Measurements from ENCODE around the gene GAB1.

The GAB1 gene

GRCh38 chr4:143367863-143368262 lies 31.2 kb downstream of the GAB1 start:
- no peak overlapping the region for H3K27ac ChIP-seq (ENCODE audit: low read depth in 2 of 2, low read length in 2 of 2)
- peaks cover 6 to 9% of the 10 kb centered on the region in 2 donors for H3K4me1 ChIP-seq (ENCODE audit: control insufficient read depth in 2 of 2, insufficient read depth in 2 of 2, low read length in 2 of 2)
- no peak overlapping the region for H3K4me3 ChIP-seq (ENCODE audit: low read length in 2 of 2)
- no peaks in the 10 kb centered on the region for H3K27me3 ChIP-seq (ENCODE audit: control insufficient read depth in 2 of 2, insufficient read depth in 2 of 2, low read length in 2 of 2)
- no peak overlapping the region for H3K9ac ChIP-seq (ENCODE audit: low read depth in 1 of 2, low read length in 2 of 2)
- no peaks in the 10 kb centered on the region for H3K36me3 ChIP-seq (ENCODE audit: control insufficient read depth in 2 of 2, insufficient read depth in 2 of 2, low read length in 2 of 2)
- H3K9me3 ChIP-seq (ENCODE audit: control insufficient read depth in 2 of 2, low read length in 2 of 2) = no peaks in the 10 kb centered on the region

GRCh38 chr4:143369552-143369951 lies 32.9 kb downstream of the GAB1 start:
- Histone ChIP-seq H3K4me3 (ENCODE audit: low read length in 2 of 2) (no peak overlapping the region), H3K27ac (ENCODE audit: low read depth in 2 of 2, low read length in 2 of 2) (peak overlapping the region in 1 of 2 donors; percentile 36), H3K9ac (ENCODE audit: low read depth in 1 of 2, low read length in 2 of 2) (no peak overlapping the region), H3K9me3 (ENCODE audit: control insufficient read depth in 2 of 2, low read length in 2 of 2) (no peaks in the 10 kb centered on the region), H3K4me1 (ENCODE audit: control insufficient read depth in 2 of 2, insufficient read depth in 2 of 2, low read length in 2 of 2) (peaks cover 7 to 8% of the 10 kb centered on the region in 2 donors), H3K27me3 (ENCODE audit: control insufficient read depth in 2 of 2, insufficient read depth in 2 of 2, low read length in 2 of 2) (no peaks in the 10 kb centered on the region), H3K36me3 (ENCODE audit: control insufficient read depth in 2 of 2, insufficient read depth in 2 of 2, low read length in 2 of 2) (no peaks in the 10 kb centered on the region)

- Histone ChIP-seq H3K27me3 (ENCODE audit: control insufficient read depth in 2 of 2, insufficient read depth in 2 of 2, low read length in 2 of 2) (no peaks in the 10 kb centered on the region), H3K36me3 (ENCODE audit: control insufficient read depth in 2 of 2, insufficient read depth in 2 of 2, low read length in 2 of 2) (no peaks in the 10 kb centered on the region), H3K4me3 (ENCODE audit: low read length in 2 of 2) (no peak overlapping the region), H3K9ac (ENCODE audit: low read depth in 1 of 2, low read length in 2 of 2) (no peak overlapping the region), H3K4me1 (ENCODE audit: control insufficient read depth in 2 of 2, insufficient read depth in 2 of 2, low read length in 2 of 2) (peaks cover 16 to 17% of the 10 kb centered on the region in 2 donors), H3K9me3 (ENCODE audit: control insufficient read depth in 2 of 2, low read length in 2 of 2) (no peaks in the 10 kb centered on the region), H3K27ac (ENCODE audit: low read depth in 2 of 2, low read length in 2 of 2) (no peak overlapping the region)
Measured at GRCh38 chr4:143372093-143372915, 35.6 kb downstream of the GAB1 start.

- no peak overlapping the region for H3K27ac ChIP-seq (ENCODE audit: low read depth in 2 of 2, low read length in 2 of 2)
- H3K9ac ChIP-seq (ENCODE audit: low read depth in 1 of 2, low read length in 2 of 2) = no peak overlapping the region
- H3K4me1 ChIP-seq (ENCODE audit: control insufficient read depth in 2 of 2, insufficient read depth in 2 of 2, low read length in 2 of 2) = peaks cover 16 to 17% of the 10 kb centered on the region in 2 donors
- H3K9me3 ChIP-seq (ENCODE audit: control insufficient read depth in 2 of 2, low read length in 2 of 2) = no peaks in the 10 kb centered on the region
- no peaks in the 10 kb centered on the region for H3K36me3 ChIP-seq (ENCODE audit: control insufficient read depth in 2 of 2, insufficient read depth in 2 of 2, low read length in 2 of 2)
- no peak overlapping the region for H3K4me3 ChIP-seq (ENCODE audit: low read length in 2 of 2)
- H3K27me3 ChIP-seq (ENCODE audit: control insufficient read depth in 2 of 2, insufficient read depth in 2 of 2, low read length in 2 of 2) = no peaks in the 10 kb centered on the region
Measured at GRCh38 chr4:143374255-143374654, 37.6 kb downstream of the GAB1 start.

GRCh38 chr4:143374771-143375170 lies 38.1 kb downstream of the GAB1 start:
- Histone ChIP-seq H3K36me3 (ENCODE audit: control insufficient read depth in 2 of 2, insufficient read depth in 2 of 2, low read length in 2 of 2) (no peaks in the 10 kb centered on the region), H3K27ac (ENCODE audit: low read depth in 2 of 2, low read length in 2 of 2) (no peak overlapping the region), H3K27me3 (ENCODE audit: control insufficient read depth in 2 of 2, insufficient read depth in 2 of 2, low read length in 2 of 2) (no peaks in the 10 kb centered on the region), H3K9ac (ENCODE audit: low read depth in 1 of 2, low read length in 2 of 2) (no peak overlapping the region), H3K4me1 (ENCODE audit: control insufficient read depth in 2 of 2, insufficient read depth in 2 of 2, low read length in 2 of 2) (peaks cover 12 to 16% of the 10 kb centered on the region in 2 donors), H3K9me3 (ENCODE audit: control insufficient read depth in 2 of 2, low read length in 2 of 2) (no peaks in the 10 kb centered on the region), H3K4me3 (ENCODE audit: low read length in 2 of 2) (no peak overlapping the region)

GRCh38 chr4:143375326-143376073 lies 38.8 kb downstream of the GAB1 start:
- Histone ChIP-seq H3K4me3 (ENCODE audit: low read length in 2 of 2) (no peak overlapping the region), H3K36me3 (ENCODE audit: control insufficient read depth in 2 of 2, insufficient read depth in 2 of 2, low read length in 2 of 2) (no peaks in the 10 kb centered on the region), H3K27me3 (ENCODE audit: control insufficient read depth in 2 of 2, insufficient read depth in 2 of 2, low read length in 2 of 2) (no peaks in the 10 kb centered on the region), H3K9ac (ENCODE audit: low read depth in 1 of 2, low read length in 2 of 2) (no peak overlapping the region), H3K9me3 (ENCODE audit: control insufficient read depth in 2 of 2, low read length in 2 of 2) (no peaks in the 10 kb centered on the region), H3K4me1 (ENCODE audit: control insufficient read depth in 2 of 2, insufficient read depth in 2 of 2, low read length in 2 of 2) (peaks cover 12 to 13% of the 10 kb centered on the region in 2 donors), H3K27ac (ENCODE audit: low read depth in 2 of 2, low read length in 2 of 2) (peak overlapping the region in 1 of 2 donors; percentile 37)

- H3K4me1 ChIP-seq (ENCODE audit: control insufficient read depth in 2 of 2, insufficient read depth in 2 of 2, low read length in 2 of 2) = peaks cover 21 to 32% of the 10 kb centered on the region in 2 donors
- no peak overlapping the region for H3K4me3 ChIP-seq (ENCODE audit: low read length in 2 of 2)
- peak overlapping the region; percentile 10 to 58 for H3K27ac ChIP-seq (ENCODE audit: low read depth in 2 of 2, low read length in 2 of 2)
- H3K9ac ChIP-seq (ENCODE audit: low read depth in 1 of 2, low read length in 2 of 2) = no peak overlapping the region
- no peaks in the 10 kb centered on the region for H3K27me3 ChIP-seq (ENCODE audit: control insufficient read depth in 2 of 2, insufficient read depth in 2 of 2, low read length in 2 of 2)
- no peaks in the 10 kb centered on the region for H3K36me3 ChIP-seq (ENCODE audit: control insufficient read depth in 2 of 2, insufficient read depth in 2 of 2, low read length in 2 of 2)
- no peaks in the 10 kb centered on the region for H3K9me3 ChIP-seq (ENCODE audit: control insufficient read depth in 2 of 2, low read length in 2 of 2)
Measured at GRCh38 chr4:143377611-143378099, 41.0 kb downstream of the GAB1 start.

- peak overlapping the region; percentile 27 to 54 for H3K27ac ChIP-seq (ENCODE audit: low read depth in 2 of 2, low read length in 2 of 2)
Measured at GRCh38 chr4:143380629-143381028, 44.0 kb downstream of the GAB1 start.

GRCh38 chr4:143381189-143382118 lies 44.8 kb downstream of the GAB1 start:
- H3K4me3 ChIP-seq (ENCODE audit: low read length in 2 of 2) = peak overlapping the region in 1 of 2 donors; percentile 2
- H3K9me3 ChIP-seq (ENCODE audit: control insufficient read depth in 2 of 2, low read length in 2 of 2) = no peaks in the 10 kb centered on the region
- no peak overlapping the region for H3K9ac ChIP-seq (ENCODE audit: low read depth in 1 of 2, low read length in 2 of 2)
- H3K27me3 ChIP-seq (ENCODE audit: control insufficient read depth in 2 of 2, insufficient read depth in 2 of 2, low read length in 2 of 2) = no peaks in the 10 kb centered on the region
- peak overlapping the region; percentile 27 to 54 for H3K27ac ChIP-seq (ENCODE audit: low read depth in 2 of 2, low read length in 2 of 2)
- H3K36me3 ChIP-seq (ENCODE audit: control insufficient read depth in 2 of 2, insufficient read depth in 2 of 2, low read length in 2 of 2) = no peaks in the 10 kb centered on the region
- H3K4me1 ChIP-seq (ENCODE audit: control insufficient read depth in 2 of 2, insufficient read depth in 2 of 2, low read length in 2 of 2) = peaks cover 17 to 30% of the 10 kb centered on the region in 2 donors

More at GRCh38 chr4:143380629-143381028, 44.0 kb downstream of the GAB1 start:
- H3K27me3 ChIP-seq (ENCODE audit: control insufficient read depth in 2 of 2, insufficient read depth in 2 of 2, low read length in 2 of 2) = no peaks in the 10 kb centered on the region
- H3K36me3 ChIP-seq (ENCODE audit: control insufficient read depth in 2 of 2, insufficient read depth in 2 of 2, low read length in 2 of 2) = no peaks in the 10 kb centered on the region
- H3K4me1 ChIP-seq (ENCODE audit: control insufficient read depth in 2 of 2, insufficient read depth in 2 of 2, low read length in 2 of 2) = peaks cover 17 to 33% of the 10 kb centered on the region in 2 donors
- no peak overlapping the region for H3K9ac ChIP-seq (ENCODE audit: low read depth in 1 of 2, low read length in 2 of 2)
- no peak overlapping the region for H3K4me3 ChIP-seq (ENCODE audit: low read length in 2 of 2)
- H3K9me3 ChIP-seq (ENCODE audit: control insufficient read depth in 2 of 2, low read length in 2 of 2) = no peaks in the 10 kb centered on the region

Measured in mucosa of rectum (tissue), 2 donors.